ENCODE results near the gene NDUFB10.
"Not testable (repeated sequence)": the region's sequence is repeated elsewhere in the genome, so short reads cannot be mapped to it uniquely, and the experiment has no call there.

DNA sequence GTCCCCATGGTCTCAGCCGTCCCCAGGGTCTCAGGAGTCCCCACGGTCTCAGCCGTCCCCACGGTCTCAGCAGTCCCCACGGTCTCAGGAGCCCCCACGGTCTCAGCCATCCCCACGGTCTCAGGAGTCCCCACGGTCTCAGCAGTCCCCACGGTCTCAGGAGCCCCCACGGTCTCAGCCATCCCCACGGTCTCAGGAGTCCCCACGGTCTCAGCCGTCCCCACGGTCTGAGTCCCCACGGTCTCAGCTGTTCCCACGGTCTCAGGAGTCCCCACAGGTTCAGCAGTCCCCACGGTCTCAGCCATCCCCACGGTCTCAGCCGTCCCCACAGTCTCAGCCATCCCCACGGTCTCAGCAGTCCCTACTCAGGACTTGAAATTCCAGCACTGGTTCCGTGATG, 39.2 kb upstream of the NDUFB10 start:
- TF ChIP-seq, protein P1, sequence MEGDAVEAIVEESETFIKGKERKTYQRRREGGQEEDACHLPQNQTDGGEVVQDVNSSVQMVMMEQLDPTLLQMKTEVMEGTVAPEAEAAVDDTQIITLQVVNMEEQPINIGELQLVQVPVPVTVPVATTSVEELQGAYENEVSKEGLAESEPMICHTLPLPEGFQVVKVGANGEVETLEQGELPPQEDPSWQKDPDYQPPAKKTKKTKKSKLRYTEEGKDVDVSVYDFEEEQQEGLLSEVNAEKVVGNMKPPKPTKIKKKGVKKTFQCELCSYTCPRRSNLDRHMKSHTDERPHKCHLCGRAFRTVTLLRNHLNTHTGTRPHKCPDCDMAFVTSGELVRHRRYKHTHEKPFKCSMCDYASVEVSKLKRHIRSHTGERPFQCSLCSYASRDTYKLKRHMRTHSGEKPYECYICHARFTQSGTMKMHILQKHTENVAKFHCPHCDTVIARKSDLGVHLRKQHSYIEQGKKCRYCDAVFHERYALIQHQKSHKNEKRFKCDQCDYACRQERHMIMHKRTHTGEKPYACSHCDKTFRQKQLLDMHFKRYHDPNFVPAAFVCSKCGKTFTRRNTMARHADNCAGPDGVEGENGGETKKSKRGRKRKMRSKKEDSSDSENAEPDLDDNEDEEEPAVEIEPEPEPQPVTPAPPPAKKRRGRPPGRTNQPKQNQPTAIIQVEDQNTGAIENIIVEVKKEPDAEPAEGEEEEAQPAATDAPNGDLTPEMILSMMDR (IDR thresholded peaks at IDR 0.05): not testable (repeated sequence)
- TF ChIP-seq POLR2A (IDR thresholded peaks at IDR 0.05): not testable (repeated sequence)

All from body of pancreas (tissue), 4 donors.